Activated CD8-positive, alpha-beta memory T cell treated with anti-CD3 and anti-CD28 coated beads for 1 hour (primary cell): ENCODE measurements around the gene WBP2.
"Not testable (repeated sequence)": the region's sequence is repeated elsewhere in the genome, so short reads cannot be mapped to it uniquely, and the experiment has no call there.

Experiments used
- DNase-seq, 2 donors: peaks; one replicate each; pipeline ENCODE4 v3.0.0-alpha.2; 2020; ENCODE audit warnings: low read depth in 1 of 2; ENCODE audit errors: extremely low read depth in 1 of 2

Gene WBP2

GRCh38 chr17:75818326-75818885 lies 36.7 kb downstream of the WBP2 start:
- no peak for DNase-seq

GRCh38 chr17:75817571-75817970 lies 37.6 kb downstream of the WBP2 start:
- DNase-seq, result no peak

- no peak for DNase-seq
Observed at GRCh38 chr17:75816693-75817092, 38.4 kb downstream of the WBP2 start.

DNA sequence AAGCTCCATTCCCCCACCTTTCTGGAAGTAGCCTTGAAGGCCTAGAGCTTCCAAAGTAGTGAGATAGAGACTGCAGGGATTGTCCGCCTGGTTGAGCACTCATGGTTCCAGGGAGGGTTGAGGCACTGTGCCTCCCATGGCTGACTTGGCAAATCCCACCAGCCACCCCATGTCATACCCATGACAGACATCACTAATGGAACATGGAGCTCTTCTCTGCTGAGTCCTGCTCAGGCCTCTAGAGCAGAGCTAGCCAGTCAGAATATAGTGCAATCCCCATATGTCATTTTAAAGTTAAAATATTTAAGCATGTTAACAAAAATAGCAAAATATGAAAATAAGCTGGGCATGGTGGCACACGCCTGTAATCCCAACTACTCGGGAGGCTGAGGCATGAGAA lies 39.7 kb downstream of the WBP2 start:
- DNase-seq, result no peak

DNA sequence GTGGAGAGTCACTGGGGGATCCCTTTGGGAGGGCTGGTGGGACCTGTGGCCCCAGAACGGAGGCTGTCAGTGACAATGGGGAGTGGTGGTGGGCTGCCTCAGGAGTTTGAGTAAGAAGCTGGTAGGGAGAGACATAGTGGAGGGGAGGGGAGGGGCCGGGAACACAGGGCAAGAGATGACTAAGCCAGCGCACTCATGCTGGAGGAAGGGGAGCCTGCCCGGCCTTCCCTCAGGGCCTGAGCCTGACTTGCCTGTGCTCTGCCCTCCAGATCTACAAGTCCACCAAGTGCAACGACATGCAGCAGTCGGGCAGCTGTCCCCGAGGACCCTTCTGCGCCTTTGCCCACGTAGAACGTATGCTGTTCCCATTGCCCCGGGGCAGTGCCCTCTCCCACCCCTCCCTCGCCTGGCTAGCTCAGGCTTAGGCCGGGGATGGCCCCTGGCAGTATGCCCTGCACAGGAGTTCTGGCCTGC lies 40.2 kb downstream of the WBP2 start:
- DNase-seq, result no peak

GRCh38 chr17:75814021-75814395 lies 41.1 kb downstream of the WBP2 start:
- DNase-seq, result no peak

DNA sequence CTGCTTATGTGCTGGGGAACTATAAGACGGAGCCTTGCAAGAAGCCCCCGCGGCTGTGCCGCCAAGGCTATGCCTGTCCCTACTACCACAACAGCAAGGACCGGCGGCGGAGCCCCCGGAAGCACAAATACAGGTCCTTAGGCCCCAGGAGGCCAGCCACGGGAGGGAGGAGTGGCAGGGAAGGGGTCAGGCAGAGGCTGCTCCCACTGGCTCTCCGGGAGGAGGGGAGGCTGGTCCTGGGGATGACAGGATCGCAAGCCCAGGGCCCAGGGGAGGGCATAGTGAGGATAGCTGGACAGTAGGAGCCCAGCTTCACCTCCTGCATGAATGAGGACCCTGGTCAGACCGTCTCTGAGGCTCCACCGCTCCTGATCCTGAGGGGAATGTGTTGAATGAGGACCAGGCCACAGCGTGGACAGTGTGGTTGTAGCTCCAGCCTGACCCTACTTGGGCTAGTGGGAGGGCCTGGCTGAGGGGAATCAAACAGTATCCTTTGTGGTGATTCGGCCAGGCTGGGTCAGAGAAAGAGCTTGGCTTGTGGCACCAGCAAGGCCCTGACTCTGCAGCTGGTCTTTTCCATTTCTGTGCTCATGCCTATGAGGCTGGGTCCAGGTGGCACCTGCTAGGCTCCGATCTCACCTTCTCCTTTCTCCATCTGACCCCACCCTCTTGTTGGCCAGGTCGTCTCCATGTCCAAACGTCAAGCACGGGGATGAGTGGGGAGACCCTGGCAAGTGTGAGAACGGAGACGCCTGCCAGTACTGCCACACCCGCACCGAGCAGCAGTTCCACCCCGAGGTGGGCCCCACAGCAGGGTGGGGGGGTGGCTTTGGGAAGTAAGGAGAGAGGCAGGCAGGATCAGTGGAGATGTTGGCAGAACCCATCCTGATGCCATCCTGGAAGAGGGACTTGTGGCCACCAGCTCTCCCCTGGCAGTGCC lies 41.8 kb downstream of the WBP2 start:
- DNase-seq, result no peak

DNA sequence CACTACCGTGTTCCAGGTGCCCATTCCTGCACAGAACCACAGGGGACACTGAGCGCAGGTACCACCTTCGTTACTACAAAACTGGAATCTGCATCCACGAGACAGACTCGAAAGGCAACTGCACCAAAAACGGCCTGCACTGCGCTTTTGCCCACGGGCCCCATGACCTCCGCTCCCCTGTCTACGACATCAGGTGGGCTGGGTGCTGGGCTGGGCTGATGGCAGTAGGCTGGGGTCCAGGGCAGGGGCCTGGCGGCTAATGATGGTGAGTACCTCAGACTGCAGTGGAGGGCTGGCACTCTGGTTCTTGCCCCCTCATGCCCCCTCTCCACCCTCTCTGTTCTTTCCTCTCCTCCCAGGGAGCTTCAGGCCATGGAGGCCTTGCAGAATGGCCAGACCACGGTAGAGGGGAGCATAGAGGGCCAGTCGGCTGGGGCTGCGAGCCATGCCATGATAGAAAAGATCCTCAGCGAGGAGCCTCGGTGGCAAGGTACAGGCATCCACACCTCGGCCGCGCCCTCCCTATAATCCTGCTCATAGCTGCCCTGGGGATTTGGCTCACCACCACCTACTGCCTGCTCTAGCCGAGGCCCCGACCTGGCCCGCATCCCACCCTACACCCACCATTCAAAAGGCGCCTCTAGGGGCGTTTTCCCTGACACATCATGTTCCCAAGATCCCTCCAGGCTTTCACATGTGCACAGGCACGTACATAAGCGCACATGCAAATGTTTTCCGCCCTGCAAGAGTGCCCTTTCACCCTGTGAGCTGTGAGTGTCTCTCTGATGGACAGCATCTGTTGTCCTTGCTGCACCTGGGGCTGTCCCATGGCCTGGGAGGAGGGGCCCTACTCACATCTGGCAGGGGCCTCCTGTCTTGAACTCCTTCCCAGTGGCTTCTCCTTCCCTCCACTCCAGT lies 42.8 kb downstream of the WBP2 start:
- DNase-seq, result no peak

DNA sequence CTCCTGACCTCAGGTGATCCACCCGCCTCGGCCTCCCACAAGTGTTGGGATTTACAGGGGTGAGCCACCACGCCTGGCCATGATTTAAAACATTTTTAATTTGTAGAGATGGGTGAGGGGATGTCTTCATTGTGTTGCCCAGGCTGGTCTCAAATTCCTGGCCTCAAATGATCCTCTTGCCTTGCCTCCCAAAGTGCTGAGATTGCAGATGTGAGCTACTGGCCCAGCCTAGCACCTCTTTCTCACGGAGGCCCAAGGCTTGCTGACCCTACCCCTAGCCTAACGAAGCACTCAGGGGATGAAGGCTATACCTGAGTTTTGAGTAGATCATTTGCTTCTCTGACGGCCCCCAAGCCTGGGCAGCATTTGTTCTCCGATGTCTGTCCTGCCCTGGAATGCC lies 44.0 kb downstream of the WBP2 start:
- DNase-seq, result no peak

- DNase-seq, result not testable (repeated sequence)
Observed at GRCh38 chr17:75810756-75811155, 44.4 kb downstream of the WBP2 start.

DNA sequence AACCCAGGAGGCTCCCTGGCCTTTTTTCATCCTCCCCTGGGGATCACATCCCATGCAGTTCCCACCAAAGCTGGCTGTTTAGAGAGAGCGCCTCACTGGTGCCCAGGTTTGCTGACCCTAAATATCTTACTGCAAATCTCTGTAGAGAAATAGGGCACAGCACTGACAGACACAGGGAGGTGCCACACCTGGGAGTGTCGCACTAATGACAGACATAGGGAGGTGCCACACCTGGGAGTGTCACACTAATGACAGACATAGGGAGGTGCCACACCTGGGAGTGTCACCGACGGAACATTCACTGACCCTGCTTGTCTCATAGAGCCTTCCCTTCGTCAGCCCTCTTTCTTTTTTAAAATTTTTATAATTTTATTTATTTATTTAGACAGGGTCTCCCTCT lies 44.9 kb downstream of the WBP2 start:
- no peak for DNase-seq

DNA sequence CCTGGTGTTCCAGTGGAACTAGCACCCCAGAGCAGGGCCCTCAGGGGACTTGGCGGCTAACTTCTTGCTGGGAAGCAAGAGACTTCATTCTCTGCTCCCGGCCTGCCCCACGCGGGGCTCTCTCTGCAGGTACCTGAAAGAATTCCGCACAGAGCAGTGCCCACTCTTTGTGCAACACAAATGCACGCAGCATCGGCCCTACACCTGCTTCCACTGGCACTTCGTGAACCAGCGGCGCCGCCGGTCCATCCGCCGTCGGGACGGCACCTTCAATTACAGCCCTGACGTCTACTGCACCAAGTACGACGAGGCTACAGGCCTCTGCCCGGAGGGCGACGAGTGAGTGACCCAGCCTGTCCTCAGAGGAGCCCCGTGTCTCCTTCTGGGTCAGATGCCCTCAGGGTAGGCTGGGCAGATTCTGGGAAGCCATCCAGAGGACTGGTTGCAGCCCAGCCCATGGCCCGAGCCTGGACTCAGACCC lies 45.5 kb downstream of the WBP2 start:
- DNase-seq, result no peak

DNA sequence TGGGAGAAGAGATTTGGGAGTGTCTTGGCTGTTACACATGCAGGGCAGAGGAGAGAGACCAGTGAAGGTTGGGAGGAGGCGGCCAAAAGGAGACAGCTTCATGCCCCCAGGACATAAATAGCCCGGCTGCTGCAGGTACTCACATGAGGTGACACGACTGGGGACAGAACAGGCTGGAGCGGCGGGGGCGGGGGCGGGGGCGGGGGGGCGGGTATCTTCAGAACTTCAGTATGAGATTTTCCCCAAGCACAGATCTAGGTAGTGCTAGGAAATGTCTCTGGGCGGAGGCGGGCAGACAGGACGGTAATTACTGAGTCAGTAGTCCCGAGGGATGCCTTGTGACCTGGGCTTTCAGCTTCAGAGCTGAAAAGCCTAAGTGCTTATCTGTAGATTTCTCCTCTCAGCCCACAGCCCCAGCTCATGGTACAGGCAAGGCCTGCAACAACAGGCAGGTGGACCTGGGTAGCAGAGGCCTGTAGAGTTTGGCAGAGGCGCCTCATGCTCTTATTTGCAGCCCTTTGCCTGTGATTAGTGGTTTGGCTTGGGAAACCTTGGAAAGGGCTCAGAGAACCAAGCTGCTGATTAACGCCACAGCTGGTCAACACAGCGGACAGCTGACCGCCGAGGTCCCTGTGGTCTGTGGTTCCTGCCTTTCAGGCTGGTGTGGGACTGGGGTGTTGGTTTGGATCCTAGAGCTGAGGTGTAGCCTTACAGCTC lies 46.1 kb downstream of the WBP2 start:
- DNase-seq, result no peak

- DNase-seq, result no peak
Observed at GRCh38 chr17:75808549-75808904, 46.6 kb downstream of the WBP2 start.

DNA sequence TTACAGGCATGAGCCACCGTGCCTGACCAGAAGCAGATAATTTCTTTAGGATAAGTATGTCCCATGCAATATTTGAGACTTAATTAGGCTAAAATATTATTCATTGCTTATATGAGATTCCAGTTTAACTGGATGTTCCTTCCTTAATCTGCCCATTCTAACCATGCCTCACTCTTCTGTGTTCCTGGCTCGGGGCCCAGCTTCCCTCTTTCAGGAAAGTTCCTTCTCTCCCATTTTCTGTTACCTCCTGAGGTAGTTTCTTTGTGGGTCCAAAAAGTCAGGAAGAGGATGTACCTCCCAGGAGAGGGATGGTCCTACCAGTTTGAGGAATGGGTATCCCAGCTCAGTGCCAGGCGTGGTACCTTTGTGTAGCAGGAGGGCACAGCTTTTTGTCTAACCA lies 47.3 kb downstream of the WBP2 start:
- DNase-seq, result no peak

- DNase-seq, result no peak
Observed at GRCh38 chr17:75806822-75807500, 48.2 kb downstream of the WBP2 start.

- DNase-seq, result no peak
Observed at GRCh38 chr17:75803883-75804282, 51.3 kb downstream of the WBP2 start.

- DNase-seq, result no peak
Observed at GRCh38 chr17:75799402-75799801, 55.7 kb downstream of the WBP2 start.

DNA sequence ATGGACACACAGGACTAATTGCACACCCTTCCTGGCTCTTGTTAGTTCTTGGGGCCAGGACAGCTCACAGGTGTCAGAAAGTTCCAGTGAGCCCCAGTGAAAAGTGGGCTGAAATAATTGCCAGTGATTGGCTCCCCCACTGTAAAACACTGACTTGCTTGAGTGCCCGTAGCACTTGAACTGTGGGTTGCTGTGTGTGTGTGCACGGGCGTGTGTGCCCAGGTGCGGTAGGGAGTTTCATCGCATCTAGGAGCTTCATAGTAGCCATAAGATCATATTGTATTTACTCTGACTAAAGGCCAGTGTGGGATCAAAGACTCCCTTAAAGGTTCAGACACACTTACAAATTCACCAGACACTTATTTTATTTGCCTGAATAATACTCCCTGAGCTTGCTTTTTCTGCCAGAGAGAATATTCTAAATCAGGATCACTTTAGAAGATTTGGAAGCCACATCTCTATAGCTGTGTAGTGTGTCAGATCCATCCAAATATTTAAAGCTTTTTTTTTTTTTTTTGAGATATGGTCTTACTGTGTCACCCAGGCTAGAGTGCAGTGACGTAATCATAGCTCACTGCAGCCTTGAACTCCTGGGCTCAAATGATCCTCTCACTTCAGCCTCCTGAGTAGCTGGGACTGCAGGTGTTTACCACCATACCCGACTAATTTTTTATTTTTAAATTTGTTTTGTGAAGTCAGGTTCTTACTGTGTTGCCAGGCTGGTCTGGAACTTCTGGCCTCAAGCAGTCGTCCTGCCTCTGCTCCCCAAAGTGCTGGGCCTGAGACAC lies 59.1 kb downstream of the WBP2 start:
- no peak for DNase-seq
